GM19025 (cell line): ENCODE data around the gene NOM1.

Experiments
- ATAC-seq: cut with Tn5 transposase; IDR thresholded peaks from one replicate; pipeline ENCODE4 v1.9.1; 2021; ENCODE audit warnings: mild to moderate bottlenecking, low read depth, moderate library complexity; ENCODE audit not compliant: unreplicated experiment

The NOM1 gene

DNA sequence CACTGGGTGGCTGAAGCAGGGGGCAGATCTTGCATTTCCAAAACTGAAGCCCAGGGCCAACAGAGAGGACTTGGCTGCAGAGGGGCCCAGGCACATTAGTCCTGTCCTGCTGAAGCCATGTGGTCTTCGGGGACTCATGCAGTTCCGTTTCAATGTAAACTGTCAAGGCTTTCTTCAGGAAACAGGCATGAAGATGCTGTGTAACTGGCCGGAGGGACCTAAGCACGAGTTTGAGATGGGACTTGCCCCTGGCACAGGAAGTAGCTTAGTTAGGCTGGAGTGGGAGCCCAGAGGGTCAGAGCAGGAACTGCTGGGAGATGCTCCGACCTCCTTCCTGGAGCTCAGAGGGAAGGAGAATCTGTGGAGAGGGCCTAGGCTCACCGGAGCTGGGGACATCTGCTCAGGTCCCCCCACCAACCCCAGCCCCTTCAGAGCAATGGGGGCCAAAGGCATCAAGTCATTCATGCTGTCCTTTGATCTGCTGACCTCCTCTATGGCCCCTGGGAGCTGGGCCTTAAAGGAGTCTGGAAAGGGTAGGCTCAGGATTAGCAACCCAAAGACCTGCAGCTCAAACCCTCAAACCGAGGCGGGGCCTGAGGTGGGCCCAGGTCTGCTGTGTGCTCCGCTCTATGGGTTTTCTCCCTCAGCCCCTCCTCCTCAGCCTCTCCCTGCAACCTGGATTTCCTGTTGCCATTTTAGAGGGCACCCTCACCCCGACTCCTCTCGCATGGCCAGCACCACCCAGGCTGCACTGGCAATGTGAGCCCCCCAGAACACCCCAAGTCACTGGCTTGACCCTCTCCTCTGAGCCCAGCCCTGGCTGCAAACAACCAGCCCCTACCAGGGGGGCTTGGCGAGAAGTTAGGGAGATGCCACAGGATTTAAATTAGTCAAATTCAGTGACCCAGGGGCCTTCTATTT lies 65.4 kb downstream of the NOM1 start:
- ATAC-seq, result no peak

DNA sequence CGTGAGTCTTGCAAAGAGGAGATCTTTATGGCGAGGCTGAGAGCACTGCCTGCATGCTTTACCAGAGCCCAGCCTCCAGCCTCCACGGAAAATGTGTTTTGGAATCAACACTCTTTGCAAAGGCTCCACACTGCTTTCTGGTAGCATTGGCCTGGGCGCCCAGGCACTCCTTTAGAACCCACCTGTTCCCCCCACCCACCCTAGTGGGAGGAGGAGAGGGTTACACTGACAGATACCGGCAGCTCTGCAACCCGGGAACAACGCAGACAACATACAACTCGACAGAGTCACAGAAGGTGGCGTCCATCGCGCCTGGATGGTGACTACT lies 66.5 kb downstream of the NOM1 start:
- no peak for ATAC-seq

DNA sequence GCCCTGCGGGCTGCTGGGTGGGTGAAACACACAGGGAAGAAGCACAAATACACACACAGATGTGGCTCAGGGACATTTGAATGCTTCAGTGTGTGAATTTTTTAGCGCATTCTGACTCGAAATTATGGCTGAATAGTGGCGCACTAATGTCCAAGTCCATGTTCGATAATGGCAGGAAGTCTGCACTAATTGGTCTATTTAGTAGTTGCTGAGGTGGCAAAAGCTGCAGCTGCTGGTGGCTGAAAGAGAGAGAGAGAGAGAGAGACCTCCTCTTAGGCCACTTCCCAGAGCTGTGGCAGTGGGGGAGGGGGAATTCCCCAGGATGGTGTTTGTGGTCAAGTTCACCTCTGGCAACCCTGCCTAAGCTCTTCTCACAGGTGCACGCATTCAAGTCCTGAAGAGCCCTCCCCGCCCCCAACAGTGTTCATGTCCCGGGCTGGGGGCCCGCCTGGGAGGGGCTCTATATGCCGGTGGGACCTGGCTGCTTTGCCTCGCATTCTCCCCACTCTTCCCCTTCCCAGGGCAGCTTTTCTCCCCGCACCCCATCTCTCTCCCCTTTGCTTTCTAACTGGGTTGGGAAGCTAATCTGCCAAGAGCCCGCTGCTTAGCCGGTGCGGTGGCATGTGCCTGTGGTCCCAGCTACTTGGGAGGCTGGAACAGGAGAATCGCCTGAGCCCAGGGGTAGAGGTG lies 67.0 kb downstream of the NOM1 start:
- ATAC-seq, result peak; percentile 66

DNA sequence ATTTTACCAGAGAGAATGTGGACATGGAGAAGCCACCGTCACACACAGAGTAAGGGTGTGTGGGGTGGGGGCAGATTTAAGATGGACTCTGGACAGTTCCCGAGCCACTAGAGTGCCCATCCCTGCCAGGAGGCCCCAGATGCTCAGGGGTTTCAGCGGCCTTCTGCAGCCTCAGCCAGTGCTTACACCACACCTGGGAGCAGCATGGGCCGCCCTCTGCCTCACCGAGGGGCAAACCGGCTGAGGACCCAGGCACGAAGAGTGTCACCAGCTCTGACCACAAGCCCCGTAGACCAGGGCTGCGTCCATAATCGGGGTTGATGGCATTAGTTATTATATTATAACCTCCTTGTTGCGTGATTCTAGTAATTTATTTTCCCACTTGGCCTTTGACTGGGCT lies 67.6 kb downstream of the NOM1 start:
- no peak for ATAC-seq

DNA sequence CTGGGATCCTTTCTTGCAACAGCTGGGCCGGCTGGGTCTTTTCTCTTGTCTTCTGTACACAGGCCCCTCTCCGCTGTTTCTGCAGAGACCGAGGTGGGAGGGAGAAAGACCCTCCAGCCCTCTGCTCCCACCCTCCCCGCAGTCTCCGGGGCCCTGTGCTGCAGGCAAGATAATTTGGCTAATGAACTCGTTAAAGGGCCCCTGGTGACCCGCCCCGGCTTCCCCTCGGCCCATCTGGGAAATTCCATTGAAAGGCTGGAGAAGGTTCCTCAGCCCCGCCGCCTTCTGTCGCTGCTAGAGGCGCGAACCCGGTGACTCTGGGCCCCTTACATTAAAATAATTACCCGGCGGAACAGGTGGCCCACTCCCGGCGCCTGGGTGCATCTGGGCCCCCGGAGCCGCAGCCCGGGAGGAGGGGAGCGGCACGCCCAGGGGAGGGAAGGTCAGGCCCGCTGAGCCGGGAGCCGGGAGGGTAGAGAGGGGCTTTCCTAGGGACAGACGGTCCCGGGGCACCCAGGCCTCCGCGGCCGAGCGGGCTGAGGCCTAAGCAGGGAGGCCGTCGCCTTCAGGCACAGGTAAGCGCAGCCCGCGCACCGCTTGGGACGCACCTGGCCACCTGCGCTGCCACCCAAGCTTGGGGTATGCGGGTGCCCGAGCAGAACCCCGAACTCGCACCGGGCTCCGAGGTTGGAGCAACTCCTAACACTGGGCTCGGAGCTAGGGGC lies 68.3 kb downstream of the NOM1 start:
- no peak for ATAC-seq

DNA sequence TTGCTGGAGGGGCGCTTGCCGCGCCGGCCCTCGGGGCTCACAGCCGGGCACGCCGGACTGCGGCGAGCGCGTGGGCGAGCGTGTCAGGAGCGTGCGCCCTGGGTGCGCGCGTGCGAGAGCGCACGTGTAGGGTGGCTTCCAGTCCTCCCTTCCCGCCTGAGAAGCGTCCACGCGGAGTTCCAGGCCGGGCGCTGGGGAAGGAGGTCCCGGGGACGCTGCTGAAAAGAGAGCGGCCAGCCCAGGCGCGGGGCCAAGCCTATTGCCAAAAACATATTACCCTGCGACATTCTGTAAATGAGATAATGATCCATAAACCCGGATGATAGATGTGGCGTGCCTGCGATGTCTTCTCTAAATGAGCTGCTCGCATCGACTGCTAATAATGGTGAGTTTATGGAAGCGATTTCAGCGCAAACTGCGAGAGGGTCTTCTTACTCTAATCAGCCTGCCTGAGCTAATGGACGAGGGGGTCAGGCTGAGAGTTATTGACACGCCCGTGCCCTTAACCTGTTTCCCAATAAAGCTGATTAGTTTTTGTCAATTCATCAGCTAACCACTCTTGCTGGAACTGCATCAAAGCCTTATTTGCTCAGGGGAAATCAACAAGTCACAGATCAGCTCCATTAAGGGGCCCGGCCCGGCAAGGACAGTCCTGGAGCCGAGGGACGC lies 69.0 kb downstream of the NOM1 start:
- no peak for ATAC-seq

DNA sequence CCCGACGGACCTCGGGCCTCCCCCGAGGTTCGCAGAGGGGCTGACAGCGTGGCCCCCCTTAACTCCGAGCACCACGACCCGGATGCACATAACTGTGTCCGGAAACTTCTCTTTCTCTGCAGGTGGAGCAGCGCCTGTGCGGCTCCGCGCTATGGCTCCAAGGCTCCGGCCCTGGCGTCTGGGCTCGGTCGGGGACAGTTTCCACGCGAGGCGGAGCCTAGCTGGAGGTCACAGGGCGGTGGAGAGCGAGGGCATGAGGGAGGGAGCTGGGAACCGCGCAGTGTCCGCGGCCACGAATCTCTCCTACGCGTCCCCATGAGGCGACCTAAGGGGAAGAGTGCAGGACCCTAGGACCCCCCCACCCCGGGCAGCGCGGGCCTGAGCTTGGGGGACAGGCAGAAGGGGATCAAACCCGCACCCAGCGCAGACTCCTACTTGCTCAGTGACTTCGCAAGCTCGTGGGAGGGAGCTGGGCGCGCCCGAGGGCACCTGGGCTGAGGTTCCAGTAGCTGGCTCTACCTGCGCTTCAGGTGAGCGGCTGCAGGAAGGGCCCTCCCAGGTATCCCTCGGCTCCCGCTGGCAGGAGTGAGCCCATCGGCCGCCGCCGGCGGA lies 69.6 kb downstream of the NOM1 start:
- ATAC-seq, result no peak

DNA sequence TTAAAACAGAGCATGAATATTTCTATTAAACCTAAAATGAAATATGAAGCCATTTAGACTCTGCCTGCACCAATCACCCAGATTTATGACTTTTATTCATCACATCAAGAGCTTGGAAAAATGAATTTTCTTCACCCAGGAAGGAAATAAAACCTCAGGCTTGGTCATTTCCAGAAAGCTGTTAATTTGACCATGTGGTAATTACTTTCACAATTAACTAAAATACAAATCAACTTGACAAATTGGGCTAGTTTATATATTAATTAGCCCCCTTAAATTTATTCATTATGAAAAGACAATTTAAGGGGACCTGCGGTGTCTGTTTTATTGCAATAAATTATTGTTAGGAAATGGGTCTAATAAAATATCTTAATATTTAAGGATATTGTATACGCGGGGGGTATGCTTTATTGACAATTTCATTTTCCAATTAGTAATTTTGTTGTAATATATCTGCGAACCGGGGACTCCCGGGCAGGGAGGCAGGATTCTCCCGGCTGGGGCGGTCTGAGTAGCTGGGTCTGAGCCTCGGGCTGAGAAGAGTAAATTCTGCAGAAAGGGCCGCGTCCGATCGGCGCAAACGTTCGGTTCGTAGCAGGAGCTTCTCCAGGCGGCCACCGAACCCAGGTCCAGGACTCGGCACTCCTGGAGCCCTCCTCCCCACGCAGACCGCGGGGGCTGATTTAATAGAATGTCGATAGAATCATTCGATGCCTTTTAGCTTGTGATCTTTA lies 70.4 kb downstream of the NOM1 start:
- no peak for ATAC-seq

DNA sequence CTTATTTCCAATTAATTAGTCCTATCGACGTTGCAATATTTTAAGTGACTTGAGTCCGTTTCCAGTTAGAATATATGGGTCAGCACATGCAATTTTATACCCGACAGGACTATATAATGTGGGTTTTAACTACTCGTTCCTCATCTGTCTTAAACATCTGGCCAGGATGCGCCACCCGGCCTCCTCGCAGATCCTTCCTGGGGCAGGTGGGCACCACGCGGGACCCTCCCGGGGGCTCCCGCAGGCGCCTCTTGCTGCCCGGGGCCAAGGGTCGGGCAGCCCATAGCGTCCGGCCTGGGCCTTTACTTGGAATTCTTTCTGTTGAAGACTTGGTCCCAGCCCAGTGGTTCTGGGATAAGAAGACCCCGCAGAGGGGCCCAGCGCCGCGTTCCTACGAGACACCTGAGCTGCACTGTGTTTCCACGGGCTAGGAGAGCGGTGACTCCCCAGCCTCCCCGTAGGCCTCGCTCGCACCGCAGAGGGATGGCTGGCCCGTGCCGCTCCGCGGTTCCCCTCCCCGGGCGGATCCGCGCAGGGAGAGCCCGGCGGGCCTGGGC lies 71.1 kb downstream of the NOM1 start:
- no peak for ATAC-seq

DNA sequence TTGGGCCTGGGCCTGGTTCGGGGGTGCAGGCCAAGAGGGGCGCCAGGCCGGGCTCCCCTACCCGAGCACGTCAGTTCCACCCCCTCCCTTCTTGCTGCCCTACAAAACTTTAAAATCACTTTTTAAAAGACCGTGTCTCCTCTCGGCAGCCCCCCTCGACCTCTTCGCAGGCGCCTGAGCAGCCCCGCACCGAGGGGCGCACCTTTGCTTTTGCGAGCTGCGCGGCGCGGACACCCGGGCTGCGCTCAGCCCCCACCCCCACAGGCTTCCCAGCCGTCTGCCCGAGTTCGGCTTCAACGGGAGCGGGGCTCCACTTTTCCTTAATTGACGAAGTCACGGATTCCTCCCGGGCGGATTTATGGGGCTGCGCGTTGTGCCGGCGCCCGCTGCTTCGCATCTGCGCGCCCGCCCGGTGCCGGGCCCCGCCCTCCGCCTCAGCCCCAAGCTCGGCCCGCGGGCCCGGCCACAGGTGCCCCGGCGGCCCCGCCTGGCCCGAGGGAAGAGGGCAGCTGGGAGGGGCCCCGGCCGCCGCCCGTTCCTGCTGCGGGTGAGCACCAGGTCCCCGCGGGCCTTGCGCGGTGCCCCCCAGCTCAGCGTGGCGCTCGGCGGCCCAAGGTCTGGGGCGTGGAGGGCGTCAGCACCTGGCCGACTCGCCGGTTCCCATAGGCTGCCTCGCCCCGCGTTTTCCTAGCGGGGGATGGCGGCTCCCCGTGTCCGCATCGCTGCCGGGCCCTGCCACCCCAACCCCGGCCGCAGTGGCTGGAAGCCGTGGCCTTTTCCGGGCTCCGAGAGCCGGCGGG lies 71.8 kb downstream of the NOM1 start:
- no peak for ATAC-seq

DNA sequence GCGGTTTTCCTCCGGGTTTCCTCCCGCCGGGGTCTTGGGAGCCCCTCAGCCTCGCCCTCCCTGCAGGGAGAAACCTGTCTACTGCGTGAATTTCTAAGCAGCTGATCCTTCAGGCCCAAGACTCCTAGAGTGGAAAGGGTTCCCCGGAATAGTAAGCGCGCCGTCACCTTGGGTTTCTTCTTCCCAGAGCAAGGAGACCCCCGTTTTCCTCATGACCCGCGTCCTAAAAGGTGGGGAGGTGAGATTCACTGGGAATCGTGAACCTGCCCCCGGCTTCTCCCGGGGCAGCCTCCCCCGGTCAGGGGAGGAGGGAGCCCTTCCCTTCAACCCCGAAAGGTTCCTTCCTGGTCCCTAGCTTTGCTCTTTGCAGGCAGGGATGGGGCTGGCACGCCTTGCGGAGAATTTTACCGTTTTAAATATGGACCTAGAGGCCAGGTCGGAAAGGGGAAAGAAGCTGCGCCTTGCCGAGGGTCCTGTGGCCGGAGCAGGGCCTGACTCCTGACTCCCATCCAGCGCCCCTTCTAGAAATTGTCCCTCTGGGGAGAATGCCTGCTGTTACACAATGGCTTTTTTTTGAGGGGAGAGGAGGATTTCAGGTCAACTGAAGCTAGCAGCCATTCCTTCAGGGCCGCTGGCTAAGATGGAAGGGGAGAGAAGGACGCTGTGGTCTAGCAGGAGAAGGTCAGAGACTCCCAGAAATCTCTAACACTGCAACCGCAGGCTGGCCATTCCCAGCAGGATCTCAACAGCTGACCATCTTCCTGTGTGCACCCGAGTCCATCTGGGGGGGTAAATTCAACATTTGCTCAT lies 72.6 kb downstream of the NOM1 start:
- ATAC-seq, result no peak
